A673 (cell line): ENCODE measurements around the gene RGS3. TPM values are rescaled to one million over a fixed set of nuclear protein-coding genes. Genes with fewer than 3 reads are reported as not detected.

Source experiments
- BruUV-seq: library from RNA; stranded (reverse); fragments of 400-500 nt; replicated peaks from 2 replicates; lab custom pipeline; 2021; lab: Mats Ljungman, UMichigan
- CTCF ChIA-PET: fragments of 300-600 bp; sonication (Branson Sonifier 250); formaldehyde crosslinking; loops from one replicate; lab custom pipeline; 2022; ENCODE audit warnings: antibody characterized with exemption; lab: Charles Lee
- POLR2A ChIA-PET: fragments of 300-600 bp; sonication (Branson Sonifier 250); formaldehyde crosslinking; loops from one replicate; lab custom pipeline; 2022; ENCODE audit warnings: antibody characterized with exemption; ENCODE audit not compliant: low non-redundant PET; lab: Charles Lee
- DNase-seq: peaks from one replicate; pipeline ENCODE4 v3.0.0-alpha.2; 2015; ENCODE audit warnings: low spot score
- H3K27ac ChIP-seq: fragments of 200-600 bp; sonication (generic); 2 replicates; pipeline ENCODE4 v1.5.1; 2016; ENCODE audit warnings: mixed run types, low read depth, mild to moderate bottlenecking, mixed read lengths, antibody characterized with exemption, low read length; ENCODE audit not compliant: poor library complexity, severe bottlenecking
- H3K27me3 ChIP-seq: fragments of 200-600 bp; sonication (generic); replicated peaks from 2 replicates; pipeline ENCODE4 v1.6.1; 2017; ENCODE audit warnings: mixed run types, low read depth, mild to moderate bottlenecking, mixed read lengths, antibody characterized with exemption, low read length; ENCODE audit not compliant: insufficient read depth, poor library complexity
- H3K36me3 ChIP-seq: fragments of 200-600 bp; sonication (generic); 2 replicates; pipeline ENCODE4 v1.6.1; 2016; ENCODE audit warnings: mixed run types, mild to moderate bottlenecking, mixed read lengths, antibody characterized with exemption, low read length; ENCODE audit not compliant: insufficient read depth, poor library complexity, severe bottlenecking
- H3K4me1 ChIP-seq: fragments of 200-600 bp; sonication (generic); 2 replicates; pipeline ENCODE4 v1.6.1; 2017; ENCODE audit warnings: mixed run types, mild to moderate bottlenecking, mixed read lengths, antibody characterized with exemption, low read length; ENCODE audit not compliant: insufficient read depth, poor library complexity, severe bottlenecking
- H3K4me3 ChIP-seq: fragments of 200-600 bp; sonication (generic); 2 replicates; pipeline ENCODE4 v1.5.1; 2016; ENCODE audit warnings: low read depth, mixed run types, mild to moderate bottlenecking, mixed read lengths, low read length; ENCODE audit not compliant: poor library complexity, severe bottlenecking
- H3K9me3 ChIP-seq: fragments of 200-600 bp; sonication (generic); 2 replicates; pipeline ENCODE4 v1.6.1; 2016; ENCODE audit warnings: mixed run types, low read depth, mild to moderate bottlenecking, mixed read lengths, antibody characterized with exemption, low read length; ENCODE audit not compliant: poor library complexity, severe bottlenecking
- EZH2 ChIP-seq: fragments of 200-600 bp; sonication (generic); IDR thresholded peaks from 2 replicates; pipeline ENCODE4 v1.6.1; 2017; ENCODE audit warnings: borderline replicate concordance, low read depth, mild to moderate bottlenecking, mixed read lengths, antibody characterized with exemption, low read length; ENCODE audit not compliant: poor library complexity, severe bottlenecking
- intact Hi-C: fragments of 100-400 bp; cut with micrococcal nuclease; formaldehyde crosslinking; loops from one replicate; pipeline ENCODE4 v1.10.0; 2022; ENCODE audit not compliant: unreplicated experiment
- total RNA-seq: library from RNA; stranded (reverse); gene quantifications from 2 replicates; pipeline ENCODE4 v1.2.3, GENCODE V29; 2021
- TF ChIP-seq, protein P1 (sequence below): fragments of 300-800, 200-600 bp; sonication (generic); conservative IDR thresholded peaks from 2 replicates; pipeline ENCODE4 v1.5.1; 2017; ENCODE audit warnings: low read depth, mild to moderate bottlenecking, antibody characterized with exemption, low read length, moderate library complexity, mixed read lengths

The RGS3 gene
- total RNA-seq, 1 experiment from 2014 or later = 19.2 TPM

DNA sequence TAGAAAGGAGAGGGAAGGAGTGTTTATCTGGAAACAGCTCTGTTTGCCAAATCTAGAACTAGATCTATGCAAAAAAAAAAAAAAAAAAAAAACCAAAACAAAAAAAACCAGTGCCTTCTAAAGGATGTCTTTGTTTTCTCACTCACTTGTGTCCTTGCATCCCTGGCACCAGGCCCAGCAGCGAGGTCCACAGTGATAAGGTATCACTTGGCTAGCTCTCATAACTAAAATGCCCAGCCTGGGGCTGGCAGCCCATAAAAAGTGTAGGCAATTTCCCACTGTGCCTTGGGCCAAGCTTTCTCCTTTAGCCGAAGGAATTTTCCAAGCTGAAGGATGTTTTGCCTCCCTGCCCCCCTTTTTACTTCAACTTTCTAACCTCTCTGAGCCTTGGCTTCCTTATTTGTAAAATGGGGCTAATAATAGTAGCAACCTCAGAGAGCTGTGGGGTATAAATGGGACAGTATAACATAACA lies 20.8 kb downstream of the RGS3 start:
- Histone ChIP-seq H3K4me1 (no peaks in the 10 kb centered on the region), H3K9me3 (no peaks in the 10 kb centered on the region), H3K36me3 (no peaks in the 10 kb centered on the region), H3K27me3 (no peaks in the 10 kb centered on the region), H3K4me3 (no peak overlapping the region), H3K27ac (no peak overlapping the region)
- no TSS peak for BruUV-seq
- intact Hi-C loops = no loop called here
- ChIA-PET CTCF (no interaction called here), POLR2A (interaction anchor here (0.6 kb wide), 2 partner anchors 238 to 263 kb away, joined by 13 to 20 read pairs; no protein-coding TSS in a partner anchor)
- TF ChIP-seq EZH2 = no peak
- TF ChIP-seq, protein P1, sequence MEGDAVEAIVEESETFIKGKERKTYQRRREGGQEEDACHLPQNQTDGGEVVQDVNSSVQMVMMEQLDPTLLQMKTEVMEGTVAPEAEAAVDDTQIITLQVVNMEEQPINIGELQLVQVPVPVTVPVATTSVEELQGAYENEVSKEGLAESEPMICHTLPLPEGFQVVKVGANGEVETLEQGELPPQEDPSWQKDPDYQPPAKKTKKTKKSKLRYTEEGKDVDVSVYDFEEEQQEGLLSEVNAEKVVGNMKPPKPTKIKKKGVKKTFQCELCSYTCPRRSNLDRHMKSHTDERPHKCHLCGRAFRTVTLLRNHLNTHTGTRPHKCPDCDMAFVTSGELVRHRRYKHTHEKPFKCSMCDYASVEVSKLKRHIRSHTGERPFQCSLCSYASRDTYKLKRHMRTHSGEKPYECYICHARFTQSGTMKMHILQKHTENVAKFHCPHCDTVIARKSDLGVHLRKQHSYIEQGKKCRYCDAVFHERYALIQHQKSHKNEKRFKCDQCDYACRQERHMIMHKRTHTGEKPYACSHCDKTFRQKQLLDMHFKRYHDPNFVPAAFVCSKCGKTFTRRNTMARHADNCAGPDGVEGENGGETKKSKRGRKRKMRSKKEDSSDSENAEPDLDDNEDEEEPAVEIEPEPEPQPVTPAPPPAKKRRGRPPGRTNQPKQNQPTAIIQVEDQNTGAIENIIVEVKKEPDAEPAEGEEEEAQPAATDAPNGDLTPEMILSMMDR = no peak
- no peak for DNase-seq

DNA sequence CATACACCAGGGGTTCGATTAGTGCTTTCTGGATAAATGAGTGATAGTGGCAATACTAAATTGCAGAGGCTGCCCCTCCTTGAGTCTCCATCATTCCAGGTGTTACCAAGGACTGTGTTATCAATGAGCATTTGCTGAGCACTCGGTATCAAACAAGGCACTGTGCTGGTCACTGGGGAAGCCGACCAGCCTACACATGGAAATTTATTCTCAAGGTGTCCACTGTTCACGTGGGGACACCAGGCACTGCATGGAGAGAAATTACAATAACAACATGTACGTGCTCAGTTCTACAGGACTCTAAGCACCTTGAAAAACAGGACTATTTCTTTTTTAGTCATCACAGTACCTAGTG lies 22.2 kb downstream of the RGS3 start:
- intact Hi-C loops = no loop called here
- no peak for DNase-seq
- no peak overlapping the region for H3K27ac ChIP-seq
- TF ChIP-seq, protein P1 = no peak
- TF ChIP-seq EZH2 = no peak
- no peaks in the 10 kb centered on the region for H3K27me3 ChIP-seq
- ChIA-PET POLR2A (no interaction called here), CTCF (no interaction called here)
- no peaks in the 10 kb centered on the region for H3K36me3 ChIP-seq
- no peaks in the 10 kb centered on the region for H3K9me3 ChIP-seq
- H3K4me1 ChIP-seq = no peaks in the 10 kb centered on the region
- BruUV-seq = no TSS peak
- no peak overlapping the region for H3K4me3 ChIP-seq

DNA sequence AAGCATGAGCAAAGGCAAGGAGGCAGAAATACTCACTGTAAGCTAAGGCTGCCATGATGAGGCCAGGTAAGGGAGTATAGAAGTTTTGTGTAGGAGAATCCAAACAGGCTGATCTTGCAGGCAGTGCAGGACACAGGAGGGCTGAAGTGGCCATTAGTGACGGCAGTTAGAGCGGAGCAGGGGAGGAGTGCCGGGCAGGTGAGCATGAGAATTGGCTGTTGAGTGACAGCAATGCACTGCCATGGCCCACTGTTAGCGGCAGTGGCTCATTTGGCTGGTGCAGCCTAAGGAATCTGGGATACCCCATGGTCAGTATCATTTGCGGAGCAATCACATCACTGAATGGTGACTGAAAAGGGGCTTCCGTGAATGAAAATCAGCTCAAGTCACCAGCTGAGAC lies 22.8 kb downstream of the RGS3 start:
- TF ChIP-seq, protein P1 = no peak
- no peak for TF ChIP-seq EZH2
- Histone ChIP-seq H3K4me3 (no peak overlapping the region), H3K27me3 (no peaks in the 10 kb centered on the region), H3K27ac (no peak overlapping the region), H3K9me3 (no peaks in the 10 kb centered on the region), H3K4me1 (no peaks in the 10 kb centered on the region), H3K36me3 (no peaks in the 10 kb centered on the region)
- POLR2A ChIA-PET = no interaction called here
- CTCF ChIA-PET = no interaction called here
- intact Hi-C loops = no loop called here
- BruUV-seq = no TSS peak
- DNase-seq = no peak
